GM23338 (cell line): ENCODE data around the gene GPR39. TPM values are rescaled to one million over a fixed set of nuclear protein-coding genes. Genes with fewer than 3 reads are reported as not detected.

Experiments
- ATAC-seq: fragments of 200-7000 bp; cut with Tn5 transposase; 3 replicates; pipeline ENCODE4 v1.9.1; 2020
- DNase-seq: peaks from one replicate; pipeline ENCODE4 v3.0.0-alpha.2; 2015; ENCODE audit warnings: low spot score
- H2AFZ ChIP-seq: fragments of 200-600 bp; sonication (generic); 2 replicates; pipeline ENCODE4 v1.8.0; 2016; ENCODE audit warnings: antibody characterized with exemption, mild to moderate bottlenecking, moderate library complexity
- H3F3A ChIP-seq: fragments of 200-600 bp; sonication (generic); replicated peaks from 2 replicates; pipeline ENCODE4 v1.8.0; 2017; ENCODE audit warnings: antibody characterized with exemption, mixed run types, low read depth
- H3K27ac ChIP-seq: fragments of 200-600 bp; sonication (generic); 2 replicates; pipeline ENCODE4 v1.6.1; 2016; ENCODE audit warnings: low read depth
- H3K27me3 ChIP-seq: fragments of 200-600 bp; sonication (generic); 2 replicates; pipeline ENCODE4 v1.8.0; 2016; ENCODE audit warnings: mild to moderate bottlenecking, mixed run types, moderate library complexity; ENCODE audit not compliant: insufficient read depth
- H3K36me3 ChIP-seq: fragments of 200-600 bp; sonication (generic); 2 replicates; pipeline ENCODE4 v1.8.0; 2016; ENCODE audit warnings: mild to moderate bottlenecking; ENCODE audit not compliant: insufficient read depth
- H3K4me1 ChIP-seq: fragments of 200-600 bp; sonication (generic); 2 replicates; pipeline ENCODE4 v1.8.0; 2016; ENCODE audit warnings: mild to moderate bottlenecking, moderate library complexity; ENCODE audit not compliant: insufficient read depth
- H3K4me2 ChIP-seq: fragments of 200-600 bp; sonication (generic); 2 replicates; pipeline ENCODE4 v1.7.1; 2017; ENCODE audit warnings: mixed run types
- H3K4me3 ChIP-seq: fragments of 200-600 bp; sonication (generic); 2 replicates; pipeline ENCODE4 v1.6.1; 2016; ENCODE audit warnings: mixed run types
- H3K79me2 ChIP-seq: fragments of 200-600 bp; sonication (generic); replicated peaks from 2 replicates; pipeline ENCODE4 v1.8.0; 2017; ENCODE audit warnings: mild to moderate bottlenecking; ENCODE audit not compliant: insufficient read depth
- H3K9me2 ChIP-seq: fragments of 200-600 bp; sonication (generic); 2 replicates; pipeline ENCODE4 v1.8.0; 2017; ENCODE audit not compliant: insufficient read depth
- H4K20me1 ChIP-seq: fragments of 200-600 bp; sonication (generic); replicated peaks from 2 replicates; pipeline ENCODE4 v1.8.0; 2017; ENCODE audit warnings: mild to moderate bottlenecking; ENCODE audit not compliant: insufficient read depth
- H3K27ac Mint-ChIP-seq: 2 replicates; pipeline ENCODE4 v1.8.0; 2020; ENCODE audit warnings: inconsistent platforms, mild to moderate bottlenecking, moderate library complexity, mixed read lengths
- H3K27me3 Mint-ChIP-seq: 3 replicates; pipeline ENCODE4 v1.8.0; 2022; ENCODE audit warnings: low read depth, mild to moderate bottlenecking, moderate library complexity, mixed read lengths, inconsistent platforms; ENCODE audit not compliant: insufficient read depth, poor library complexity
- H3K36me3 Mint-ChIP-seq: 3 replicates; pipeline ENCODE4 v1.8.0; 2021; ENCODE audit warnings: low read depth, mild to moderate bottlenecking, inconsistent platforms, moderate library complexity, mixed read lengths
- H3K4me1 Mint-ChIP-seq: 3 replicates; pipeline ENCODE4 v1.8.0; 2020; ENCODE audit warnings: mild to moderate bottlenecking, inconsistent platforms, mixed read lengths
- H3K4me3 Mint-ChIP-seq: 3 replicates; pipeline ENCODE4 v1.8.0; 2021; ENCODE audit warnings: moderate library complexity, mild to moderate bottlenecking, inconsistent platforms, mixed read lengths
- H3K9me3 Mint-ChIP-seq: 3 replicates; pipeline ENCODE4 v1.8.0; 2020; ENCODE audit warnings: moderate library complexity, mild to moderate bottlenecking, inconsistent platforms, mixed read lengths
- CREB1 ChIP-seq: fragments of 250-450 bp; sonication (Bioruptor Pico); IDR thresholded peaks from 2 replicates; pipeline ENCODE4 v1.5.0; 2020; ENCODE audit warnings: low read depth, mild to moderate bottlenecking, moderate library complexity
- EZH2 ChIP-seq: fragments of 200-600 bp; sonication (generic); IDR thresholded peaks from one replicate; pipeline ENCODE4 v1.8.0; 2017; ENCODE audit warnings: antibody characterized with exemption, mild to moderate bottlenecking, low read depth; ENCODE audit not compliant: unreplicated experiment
- EZH2phosphoT487 ChIP-seq: fragments of 200-600 bp; sonication (generic); IDR thresholded peaks from one replicate; pipeline ENCODE4 v1.8.1; 2018; ENCODE audit warnings: antibody characterized with exemption; ENCODE audit not compliant: unreplicated experiment
- JUNB ChIP-seq: IDR thresholded peaks from one replicate; pipeline ENCODE4 v1.6.1; 2016; ENCODE audit warnings: antibody characterized with exemption; ENCODE audit not compliant: unreplicated experiment
- NANOG ChIP-seq: IDR thresholded peaks from 2 replicates; pipeline ENCODE4 v1.6.1; 2016; ENCODE audit warnings: antibody characterized with exemption, borderline replicate concordance
- POLR2AphosphoS5 ChIP-seq: IDR thresholded peaks from 2 replicates; pipeline ENCODE4 v1.6.1; 2016; ENCODE audit warnings: antibody characterized with exemption, low read depth
- STAT1 ChIP-seq: IDR thresholded peaks from one replicate; pipeline ENCODE4 v1.6.1; 2016; ENCODE audit warnings: antibody characterized with exemption; ENCODE audit not compliant: unreplicated experiment
- ZNF114 ChIP-seq: fragments of 250-450 bp; sonication (Bioruptor Pico); IDR thresholded peaks from 2 replicates; pipeline ENCODE4 v1.5.0; 2020; ENCODE audit warnings: mild to moderate bottlenecking, moderate library complexity
- ZNF331 ChIP-seq: fragments of 250-450 bp; sonication (Bioruptor Pico); IDR thresholded peaks from 2 replicates; pipeline ENCODE4 v1.5.0; 2020; ENCODE audit warnings: low read depth, mild to moderate bottlenecking, moderate library complexity
- polyA plus RNA-seq: library from polyadenylated mRNA; unstranded; fragments of >200 nt; fragmentation: Nextera tagmentation; extraction: Ambion mirVana; gene quantifications from 2 replicates; pipeline ENCODE4 v1.2.1, GENCODE V29; 2016
- total RNA-seq: library from RNA; depleted of rRNA; stranded (reverse); fragments of >200 nt; shearing (Covaris generic); gene quantifications from 2 replicates; pipeline ENCODE4 v1.2.3, GENCODE V29; 2014
- TF ChIP-seq, protein P1 (sequence below), 2 experiments: fragments of 200-600 bp in 1 of 2; sonication (generic) in 1 of 2; conservative IDR thresholded peaks; 2 replicates each; pipeline versions ENCODE4 v1.5.1 to v1.6.1; 2016 to 2017; ENCODE audit warnings: antibody characterized with exemption in 2 of 2, low read depth in 2 of 2, mild to moderate bottlenecking in 2 of 2, moderate library complexity in 1 of 2
- TF ChIP-seq, protein P2 (sequence below): fragments of 250-450 bp; sonication (Bioruptor Pico); IDR thresholded peaks from 2 replicates; pipeline ENCODE4 v1.5.0; 2020; ENCODE audit warnings: mild to moderate bottlenecking, moderate library complexity
- TF ChIP-seq, protein P3 (sequence below): IDR thresholded peaks from one replicate; pipeline ENCODE4 v1.6.1; 2018; ENCODE audit warnings: antibody characterized with exemption; ENCODE audit not compliant: unreplicated experiment
- TF ChIP-seq, protein P4 (sequence below): IDR thresholded peaks from 2 replicates; pipeline ENCODE4 v1.6.1; 2016; ENCODE audit warnings: antibody characterized with exemption

Gene GPR39
- total and polyA plus RNA-seq, 2 experiments from 2014 or later: 0.55 to 1.9 TPM

DNA sequence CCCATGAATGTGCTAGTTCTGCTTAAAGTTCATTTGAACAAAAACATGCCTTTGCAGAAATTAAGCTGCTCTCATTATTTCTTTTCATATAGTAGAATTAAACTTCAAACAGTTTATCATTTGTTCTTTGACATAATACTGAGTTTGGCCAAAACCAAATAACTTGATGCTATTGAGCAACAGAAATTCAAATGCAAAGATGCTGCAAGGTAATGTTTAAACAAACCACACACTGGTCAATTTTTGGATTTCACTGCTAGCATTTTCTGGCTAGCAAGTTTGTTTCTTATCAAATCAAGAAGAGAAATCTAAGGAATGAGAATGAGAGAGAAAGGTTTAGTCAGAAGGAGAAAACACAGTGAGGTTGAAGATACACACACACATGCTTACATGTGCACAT, 173.4 kb downstream of the GPR39 start:
- H3K9me3 Mint-ChIP-seq: no peaks in the 10 kb centered on the region
- H3K27ac Mint-ChIP-seq: no peak overlapping the region
- Histone ChIP-seq H3K36me3 (no peaks in the 10 kb centered on the region), H3K27ac (no peak overlapping the region), H3K79me2 (no peaks in the 10 kb centered on the region), H3K4me1 (peaks cover 25% of the 10 kb centered on the region), H2AFZ (no peak overlapping the region), H3K4me2 (no peak overlapping the region), H3K4me3 (no peak overlapping the region), H3K27me3 (no peaks in the 10 kb centered on the region), H3F3A (no peaks in the 10 kb centered on the region), H4K20me1 (no peaks in the 10 kb centered on the region), H3K9me2 (0 out of 2 replicates have a peak, but pooled peaks cover 4% of the 10 kb centered on the region)
- H3K36me3 Mint-ChIP-seq: no peaks in the 10 kb centered on the region
- no peak for DNase-seq
- no peak for TF ChIP-seq JUNB
- TF ChIP-seq POLR2AphosphoS5: no peak
- TF ChIP-seq, protein P1, sequence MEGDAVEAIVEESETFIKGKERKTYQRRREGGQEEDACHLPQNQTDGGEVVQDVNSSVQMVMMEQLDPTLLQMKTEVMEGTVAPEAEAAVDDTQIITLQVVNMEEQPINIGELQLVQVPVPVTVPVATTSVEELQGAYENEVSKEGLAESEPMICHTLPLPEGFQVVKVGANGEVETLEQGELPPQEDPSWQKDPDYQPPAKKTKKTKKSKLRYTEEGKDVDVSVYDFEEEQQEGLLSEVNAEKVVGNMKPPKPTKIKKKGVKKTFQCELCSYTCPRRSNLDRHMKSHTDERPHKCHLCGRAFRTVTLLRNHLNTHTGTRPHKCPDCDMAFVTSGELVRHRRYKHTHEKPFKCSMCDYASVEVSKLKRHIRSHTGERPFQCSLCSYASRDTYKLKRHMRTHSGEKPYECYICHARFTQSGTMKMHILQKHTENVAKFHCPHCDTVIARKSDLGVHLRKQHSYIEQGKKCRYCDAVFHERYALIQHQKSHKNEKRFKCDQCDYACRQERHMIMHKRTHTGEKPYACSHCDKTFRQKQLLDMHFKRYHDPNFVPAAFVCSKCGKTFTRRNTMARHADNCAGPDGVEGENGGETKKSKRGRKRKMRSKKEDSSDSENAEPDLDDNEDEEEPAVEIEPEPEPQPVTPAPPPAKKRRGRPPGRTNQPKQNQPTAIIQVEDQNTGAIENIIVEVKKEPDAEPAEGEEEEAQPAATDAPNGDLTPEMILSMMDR (conservative IDR thresholded peaks at IDR 0.05; ENCODE audit: low read depth in 2 of 2): no peak
- TF ChIP-seq CREB1 (CRISPR knock-in tag): no peak
- TF ChIP-seq, protein P2, sequence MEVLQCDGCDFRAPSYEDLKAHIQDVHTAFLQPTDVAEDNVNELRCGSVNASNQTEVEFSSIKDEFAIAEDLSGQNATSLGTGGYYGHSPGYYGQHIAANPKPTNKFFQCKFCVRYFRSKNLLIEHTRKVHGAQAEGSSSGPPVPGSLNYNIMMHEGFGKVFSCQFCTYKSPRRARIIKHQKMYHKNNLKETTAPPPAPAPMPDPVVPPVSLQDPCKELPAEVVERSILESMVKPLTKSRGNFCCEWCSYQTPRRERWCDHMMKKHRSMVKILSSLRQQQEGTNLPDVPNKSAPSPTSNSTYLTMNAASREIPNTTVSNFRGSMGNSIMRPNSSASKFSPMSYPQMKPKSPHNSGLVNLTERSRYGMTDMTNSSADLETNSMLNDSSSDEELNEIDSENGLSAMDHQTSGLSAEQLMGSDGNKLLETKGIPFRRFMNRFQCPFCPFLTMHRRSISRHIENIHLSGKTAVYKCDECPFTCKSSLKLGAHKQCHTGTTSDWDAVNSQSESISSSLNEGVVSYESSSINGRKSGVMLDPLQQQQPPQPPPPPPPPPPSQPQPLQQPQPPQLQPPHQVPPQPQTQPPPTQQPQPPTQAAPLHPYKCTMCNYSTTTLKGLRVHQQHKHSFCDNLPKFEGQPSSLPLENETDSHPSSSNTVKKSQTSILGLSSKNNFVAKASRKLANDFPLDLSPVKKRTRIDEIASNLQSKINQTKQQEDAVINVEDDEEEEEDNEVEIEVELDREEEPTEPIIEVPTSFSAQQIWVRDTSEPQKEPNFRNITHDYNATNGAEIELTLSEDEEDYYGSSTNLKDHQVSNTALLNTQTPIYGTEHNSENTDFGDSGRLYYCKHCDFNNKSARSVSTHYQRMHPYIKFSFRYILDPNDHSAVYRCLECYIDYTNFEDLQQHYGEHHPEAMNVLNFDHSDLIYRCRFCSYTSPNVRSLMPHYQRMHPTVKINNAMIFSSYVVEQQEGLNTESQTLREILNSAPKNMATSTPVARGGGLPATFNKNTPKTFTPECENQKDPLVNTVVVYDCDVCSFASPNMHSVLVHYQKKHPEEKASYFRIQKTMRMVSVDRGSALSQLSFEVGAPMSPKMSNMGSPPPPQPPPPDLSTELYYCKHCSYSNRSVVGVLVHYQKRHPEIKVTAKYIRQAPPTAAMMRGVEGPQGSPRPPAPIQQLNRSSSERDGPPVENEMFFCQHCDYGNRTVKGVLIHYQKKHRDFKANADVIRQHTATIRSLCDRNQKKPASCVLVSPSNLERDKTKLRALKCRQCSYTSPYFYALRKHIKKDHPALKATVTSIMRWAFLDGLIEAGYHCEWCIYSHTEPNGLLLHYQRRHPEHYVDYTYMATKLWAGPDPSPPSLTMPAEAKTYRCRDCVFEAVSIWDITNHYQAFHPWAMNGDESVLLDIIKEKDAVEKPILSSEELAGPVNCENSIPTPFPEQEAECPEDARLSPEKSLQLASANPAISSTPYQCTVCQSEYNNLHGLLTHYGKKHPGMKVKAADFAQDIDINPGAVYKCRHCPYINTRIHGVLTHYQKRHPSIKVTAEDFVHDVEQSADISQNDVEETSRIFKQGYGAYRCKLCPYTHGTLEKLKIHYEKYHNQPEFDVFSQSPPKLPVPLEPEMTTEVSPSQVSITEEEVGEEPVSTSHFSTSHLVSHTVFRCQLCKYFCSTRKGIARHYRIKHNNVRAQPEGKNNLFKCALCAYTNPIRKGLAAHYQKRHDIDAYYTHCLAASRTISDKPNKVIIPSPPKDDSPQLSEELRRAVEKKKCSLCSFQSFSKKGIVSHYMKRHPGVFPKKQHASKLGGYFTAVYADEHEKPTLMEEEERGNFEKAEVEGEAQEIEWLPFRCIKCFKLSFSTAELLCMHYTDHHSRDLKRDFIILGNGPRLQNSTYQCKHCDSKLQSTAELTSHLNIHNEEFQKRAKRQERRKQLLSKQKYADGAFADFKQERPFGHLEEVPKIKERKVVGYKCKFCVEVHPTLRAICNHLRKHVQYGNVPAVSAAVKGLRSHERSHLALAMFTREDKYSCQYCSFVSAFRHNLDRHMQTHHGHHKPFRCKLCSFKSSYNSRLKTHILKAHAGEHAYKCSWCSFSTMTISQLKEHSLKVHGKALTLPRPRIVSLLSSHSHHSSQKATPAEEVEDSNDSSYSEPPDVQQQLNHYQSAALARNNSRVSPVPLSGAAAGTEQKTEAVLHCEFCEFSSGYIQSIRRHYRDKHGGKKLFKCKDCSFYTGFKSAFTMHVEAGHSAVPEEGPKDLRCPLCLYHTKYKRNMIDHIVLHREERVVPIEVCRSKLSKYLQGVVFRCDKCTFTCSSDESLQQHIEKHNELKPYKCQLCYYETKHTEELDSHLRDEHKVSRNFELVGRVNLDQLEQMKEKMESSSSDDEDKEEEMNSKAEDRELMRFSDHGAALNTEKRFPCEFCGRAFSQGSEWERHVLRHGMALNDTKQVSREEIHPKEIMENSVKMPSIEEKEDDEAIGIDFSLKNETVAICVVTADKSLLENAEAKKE (CRISPR knock-in tag): no peak
- TF ChIP-seq, protein P3, sequence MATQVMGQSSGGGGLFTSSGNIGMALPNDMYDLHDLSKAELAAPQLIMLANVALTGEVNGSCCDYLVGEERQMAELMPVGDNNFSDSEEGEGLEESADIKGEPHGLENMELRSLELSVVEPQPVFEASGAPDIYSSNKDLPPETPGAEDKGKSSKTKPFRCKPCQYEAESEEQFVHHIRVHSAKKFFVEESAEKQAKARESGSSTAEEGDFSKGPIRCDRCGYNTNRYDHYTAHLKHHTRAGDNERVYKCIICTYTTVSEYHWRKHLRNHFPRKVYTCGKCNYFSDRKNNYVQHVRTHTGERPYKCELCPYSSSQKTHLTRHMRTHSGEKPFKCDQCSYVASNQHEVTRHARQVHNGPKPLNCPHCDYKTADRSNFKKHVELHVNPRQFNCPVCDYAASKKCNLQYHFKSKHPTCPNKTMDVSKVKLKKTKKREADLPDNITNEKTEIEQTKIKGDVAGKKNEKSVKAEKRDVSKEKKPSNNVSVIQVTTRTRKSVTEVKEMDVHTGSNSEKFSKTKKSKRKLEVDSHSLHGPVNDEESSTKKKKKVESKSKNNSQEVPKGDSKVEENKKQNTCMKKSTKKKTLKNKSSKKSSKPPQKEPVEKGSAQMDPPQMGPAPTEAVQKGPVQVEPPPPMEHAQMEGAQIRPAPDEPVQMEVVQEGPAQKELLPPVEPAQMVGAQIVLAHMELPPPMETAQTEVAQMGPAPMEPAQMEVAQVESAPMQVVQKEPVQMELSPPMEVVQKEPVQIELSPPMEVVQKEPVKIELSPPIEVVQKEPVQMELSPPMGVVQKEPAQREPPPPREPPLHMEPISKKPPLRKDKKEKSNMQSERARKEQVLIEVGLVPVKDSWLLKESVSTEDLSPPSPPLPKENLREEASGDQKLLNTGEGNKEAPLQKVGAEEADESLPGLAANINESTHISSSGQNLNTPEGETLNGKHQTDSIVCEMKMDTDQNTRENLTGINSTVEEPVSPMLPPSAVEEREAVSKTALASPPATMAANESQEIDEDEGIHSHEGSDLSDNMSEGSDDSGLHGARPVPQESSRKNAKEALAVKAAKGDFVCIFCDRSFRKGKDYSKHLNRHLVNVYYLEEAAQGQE: no peak
- TF ChIP-seq STAT1: no peak
- TF ChIP-seq ZNF114 (CRISPR knock-in tag): no peak
- TF ChIP-seq EZH2phosphoT487: no peak
- TF ChIP-seq NANOG: no peak
- TF ChIP-seq EZH2: no peak
- TF ChIP-seq, protein P4, sequence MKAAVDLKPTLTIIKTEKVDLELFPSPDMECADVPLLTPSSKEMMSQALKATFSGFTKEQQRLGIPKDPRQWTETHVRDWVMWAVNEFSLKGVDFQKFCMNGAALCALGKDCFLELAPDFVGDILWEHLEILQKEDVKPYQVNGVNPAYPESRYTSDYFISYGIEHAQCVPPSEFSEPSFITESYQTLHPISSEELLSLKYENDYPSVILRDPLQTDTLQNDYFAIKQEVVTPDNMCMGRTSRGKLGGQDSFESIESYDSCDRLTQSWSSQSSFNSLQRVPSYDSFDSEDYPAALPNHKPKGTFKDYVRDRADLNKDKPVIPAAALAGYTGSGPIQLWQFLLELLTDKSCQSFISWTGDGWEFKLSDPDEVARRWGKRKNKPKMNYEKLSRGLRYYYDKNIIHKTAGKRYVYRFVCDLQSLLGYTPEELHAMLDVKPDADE: no peak
- TF ChIP-seq ZNF331 (CRISPR knock-in tag): no peak
- peaks cover 25% of the 10 kb centered on the region for H3K4me1 Mint-ChIP-seq
- H3K27me3 Mint-ChIP-seq: peaks cover 6% of the 10 kb centered on the region
- no peak overlapping the region for H3K4me3 Mint-ChIP-seq
- ATAC-seq: no peak
